Activated CD8-positive, alpha-beta memory T cell treated with anti-CD3 and anti-CD28 coated beads for 36 hours (primary cell): ENCODE data around the gene MADCAM1. TPM values are rescaled to one million over a fixed set of nuclear protein-coding genes. Genes with fewer than 3 reads are reported as not detected.

ENCODE experiments used
- CTCF ChIA-PET: fragments of 350-600 bp; sonication (Branson Sonifier 250); formaldehyde crosslinking; loops from one replicate; lab custom pipeline; 2021; ENCODE audit warnings: antibody characterized with exemption; lab: Charles Lee
- POLR2A ChIA-PET: fragments of 350-600 bp; sonication (Branson Sonifier 250); formaldehyde crosslinking; loops from one replicate; lab custom pipeline; 2021; ENCODE audit warnings: antibody characterized with exemption; lab: Charles Lee
- total RNA-seq, 2 experiments: library from RNA; stranded (reverse); gene quantifications; one replicate each; pipeline ENCODE4 v1.2.3, GENCODE V29; 2021

MADCAM1 gene
- total RNA-seq, 2 experiments from 2014 or later = 0.17 to 0.23 TPM

DNA sequence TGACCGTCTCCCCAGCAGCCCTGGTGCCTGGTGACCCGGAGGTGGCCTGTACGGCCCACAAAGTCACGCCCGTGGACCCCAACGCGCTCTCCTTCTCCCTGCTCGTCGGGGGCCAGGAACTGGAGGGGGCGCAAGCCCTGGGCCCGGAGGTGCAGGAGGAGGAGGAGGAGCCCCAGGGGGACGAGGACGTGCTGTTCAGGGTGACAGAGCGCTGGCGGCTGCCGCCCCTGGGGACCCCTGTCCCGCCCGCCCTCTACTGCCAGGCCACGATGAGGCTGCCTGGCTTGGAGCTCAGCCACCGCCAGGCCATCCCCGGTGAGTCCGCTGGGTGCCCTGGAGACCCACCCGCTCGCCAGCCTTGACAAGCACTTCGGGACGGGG is 2.2 kb downstream of the MADCAM1 start:
- POLR2A ChIA-PET = no interaction called here

DNA sequence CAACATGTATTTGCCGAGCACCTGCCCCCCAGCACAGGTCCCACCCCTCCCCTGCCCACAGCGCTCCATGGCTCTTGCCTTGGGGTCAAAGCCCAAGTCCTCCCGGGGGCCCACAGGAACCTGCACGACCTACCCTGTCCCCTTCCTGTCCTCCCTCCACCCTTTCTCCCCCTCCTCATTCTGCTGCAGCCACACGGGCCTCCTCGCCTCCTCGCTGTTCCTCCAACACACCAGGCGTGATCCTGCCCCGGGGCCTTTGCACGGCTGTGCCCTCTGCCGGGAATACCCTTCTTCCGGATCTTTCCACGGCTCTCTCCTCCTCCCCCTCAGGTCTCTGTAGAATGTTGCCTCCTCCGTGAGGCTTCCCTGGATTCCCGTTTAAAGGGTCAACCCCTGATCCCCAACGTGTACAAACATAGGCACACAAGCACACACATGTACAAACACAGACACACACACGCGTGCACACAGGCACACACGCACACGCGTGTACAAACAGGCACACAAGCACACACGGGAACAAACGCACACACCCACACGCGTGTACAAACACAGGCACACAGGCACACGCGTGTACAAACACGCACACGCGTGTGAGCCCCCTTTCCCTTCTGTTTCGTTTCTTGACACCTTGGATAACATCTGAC is 2.8 kb downstream of the MADCAM1 start:
- ChIA-PET POLR2A (no interaction called here), CTCF (interaction anchor here (1.6 kb wide), 1 partner anchor 7 kb away, joined by 5 read pairs; no protein-coding TSS in a partner anchor)

More for the DNA sequence above, 2.2 kb downstream of the MADCAM1 start:
- CTCF ChIA-PET = interaction anchor here (0.9 to 1.6 kb wide), 2 partner anchors 8 to 34 kb away, joined by 3 to 5 read pairs; no protein-coding TSS in a partner anchor

DNA sequence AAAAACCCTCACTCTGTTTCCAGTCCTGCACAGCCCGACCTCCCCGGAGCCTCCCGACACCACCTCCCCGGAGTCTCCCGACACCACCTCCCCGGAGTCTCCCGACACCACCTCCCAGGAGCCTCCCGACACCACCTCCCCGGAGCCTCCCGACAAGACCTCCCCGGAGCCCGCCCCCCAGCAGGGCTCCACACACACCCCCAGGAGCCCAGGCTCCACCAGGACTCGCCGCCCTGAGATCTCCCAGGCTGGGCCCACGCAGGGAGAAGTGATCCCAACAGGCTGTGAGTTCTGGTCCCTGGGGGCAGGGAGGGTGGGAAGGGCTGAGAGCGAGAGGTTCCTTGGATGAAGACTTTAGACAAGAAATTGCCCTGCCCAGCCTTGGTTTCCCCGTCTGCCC is 5.4 kb downstream of the MADCAM1 start:
- ChIA-PET POLR2A (no interaction called here), CTCF (no interaction called here)

DNA sequence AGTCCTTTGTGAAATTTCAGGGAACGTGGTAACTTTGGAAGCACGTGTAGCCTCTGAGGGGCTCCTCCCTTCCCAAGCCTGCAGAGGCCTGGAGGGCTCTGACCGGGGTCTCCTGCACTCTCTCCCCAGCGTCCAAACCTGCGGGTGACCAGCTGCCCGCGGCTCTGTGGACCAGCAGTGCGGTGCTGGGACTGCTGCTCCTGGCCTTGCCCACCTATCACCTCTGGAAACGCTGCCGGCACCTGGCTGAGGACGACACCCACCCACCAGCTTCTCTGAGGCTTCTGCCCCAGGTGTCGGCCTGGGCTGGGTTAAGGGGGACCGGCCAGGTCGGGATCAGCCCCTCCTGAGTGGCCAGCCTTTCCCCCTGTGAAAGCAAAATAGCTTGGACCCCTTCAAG is 8.3 kb downstream of the MADCAM1 start:
- ChIA-PET POLR2A (no interaction called here), CTCF (interaction anchor here (0.7 kb wide), 1 partner anchor 9 kb away, joined by 3 read pairs; the partner anchor contains the start of gene MADCAM1)

DNA sequence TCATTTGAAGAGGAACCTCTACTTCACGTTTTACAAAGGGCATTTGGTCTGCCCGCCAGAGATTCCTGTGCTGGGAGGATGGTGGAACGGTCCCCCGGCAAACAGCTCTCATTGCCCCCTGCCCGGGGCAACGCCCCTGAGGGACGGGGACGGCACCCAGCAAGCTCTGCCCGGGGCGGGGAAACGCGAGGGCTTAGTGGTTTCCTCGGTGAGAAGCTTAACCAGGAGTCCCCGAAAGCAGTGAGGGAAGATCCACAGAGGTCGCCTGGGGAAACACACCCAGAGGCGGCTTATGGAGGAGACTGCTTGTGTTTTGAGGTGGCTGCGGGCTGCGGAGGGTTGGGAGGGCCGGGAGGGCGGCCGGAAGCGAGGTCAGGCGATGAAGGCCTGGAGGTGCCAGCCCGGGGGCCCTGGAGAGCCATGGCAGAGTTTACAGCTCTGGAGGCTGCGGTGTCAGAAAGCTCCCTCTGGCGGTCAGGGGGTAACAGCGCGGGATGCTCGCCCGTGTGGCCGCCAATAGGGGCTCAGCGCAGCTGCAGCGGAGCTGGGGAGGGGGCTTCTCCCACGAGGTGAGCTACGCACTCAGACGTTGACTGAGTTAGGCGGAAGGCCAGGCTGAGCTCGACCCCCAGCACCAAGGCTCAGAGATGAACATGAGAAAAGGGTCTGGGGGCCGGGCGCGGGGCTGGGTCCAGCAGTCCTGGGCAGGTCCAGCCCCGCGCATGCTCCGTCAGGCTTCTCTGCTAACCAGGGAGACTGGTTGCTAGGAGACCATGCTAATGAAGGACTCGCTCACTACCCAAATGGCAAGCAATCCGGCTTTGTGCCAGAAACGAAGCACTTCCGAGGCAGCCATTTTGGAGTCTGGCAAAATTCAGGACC is 10.4 kb downstream of the MADCAM1 start:
- POLR2A ChIA-PET = interaction anchor here (0.6 to 1.6 kb wide), 4 partner anchors 18 to 160 kb away, joined by 4 to 11 read pairs (median 4); partner anchors contain the start of genes BSG and CDC34
- CTCF ChIA-PET = interaction anchor here (0.6 to 2.0 kb wide), 9 partner anchors 8 to 260 kb away, joined by 3 to 11 read pairs (median 4); no protein-coding TSS in a partner anchor

DNA sequence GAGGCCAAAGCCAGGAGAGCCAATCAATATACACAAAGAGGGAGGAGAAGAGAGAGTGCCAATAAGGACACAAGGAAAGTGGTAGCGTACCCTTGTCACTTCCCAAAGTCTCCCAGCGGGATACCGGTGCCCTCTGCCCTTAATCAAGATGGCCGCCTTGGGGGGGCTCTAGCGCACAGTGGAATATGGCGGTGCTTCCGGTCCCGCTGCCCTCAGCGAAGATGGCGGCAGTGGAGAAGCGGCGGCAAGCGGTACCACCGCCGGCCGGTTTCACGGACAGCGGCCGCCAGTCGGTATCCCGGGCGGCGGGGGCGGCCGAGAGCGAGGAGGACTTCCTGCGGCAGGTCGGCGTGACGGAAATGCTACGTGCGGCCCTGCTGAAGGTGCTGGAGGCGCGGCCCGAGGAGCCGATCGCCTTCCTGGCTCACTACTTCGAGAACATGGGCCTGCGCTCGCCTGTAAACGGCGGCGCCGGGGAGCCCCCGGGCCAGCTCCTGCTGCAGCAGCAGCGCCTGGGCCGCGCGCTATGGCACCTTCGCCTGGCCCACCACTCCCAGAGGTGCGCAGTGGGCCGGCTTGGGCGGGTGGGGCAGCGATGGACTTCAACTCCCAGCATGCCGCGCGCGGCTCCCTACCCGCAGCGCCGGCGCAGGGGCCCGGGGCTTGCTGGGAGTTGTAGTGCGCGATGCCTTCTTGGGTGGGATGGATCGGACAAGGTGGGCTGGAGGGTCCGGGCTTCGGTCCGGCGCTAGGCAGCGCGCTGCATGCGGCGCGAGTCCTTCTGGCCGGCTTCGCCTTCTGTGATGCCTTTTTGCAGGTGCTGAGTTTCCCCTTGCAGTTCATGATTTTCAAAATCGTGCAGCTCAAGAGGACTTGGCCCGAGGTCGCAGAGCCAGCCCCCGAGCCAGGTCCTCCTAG is 11.3 kb downstream of the MADCAM1 start, which contains the start of gene TPGS1:
TSS of gene TPGS1 (plus strand) at position 212 of the 918 bp plus-strand sequence. CDS start at position 222, 10 bp downstream.
- ChIA-PET POLR2A (interaction anchor here (1.3 to 1.6 kb wide), 2 partner anchors 18 to 24 kb away, joined by 4 to 11 read pairs; partner anchors contain the start of gene CDC34), CTCF (interaction anchor here (1.0 to 2.0 kb wide), 6 partner anchors 9 to 211 kb away, joined by 3 to 11 read pairs (median 4); no protein-coding TSS in a partner anchor)

DNA sequence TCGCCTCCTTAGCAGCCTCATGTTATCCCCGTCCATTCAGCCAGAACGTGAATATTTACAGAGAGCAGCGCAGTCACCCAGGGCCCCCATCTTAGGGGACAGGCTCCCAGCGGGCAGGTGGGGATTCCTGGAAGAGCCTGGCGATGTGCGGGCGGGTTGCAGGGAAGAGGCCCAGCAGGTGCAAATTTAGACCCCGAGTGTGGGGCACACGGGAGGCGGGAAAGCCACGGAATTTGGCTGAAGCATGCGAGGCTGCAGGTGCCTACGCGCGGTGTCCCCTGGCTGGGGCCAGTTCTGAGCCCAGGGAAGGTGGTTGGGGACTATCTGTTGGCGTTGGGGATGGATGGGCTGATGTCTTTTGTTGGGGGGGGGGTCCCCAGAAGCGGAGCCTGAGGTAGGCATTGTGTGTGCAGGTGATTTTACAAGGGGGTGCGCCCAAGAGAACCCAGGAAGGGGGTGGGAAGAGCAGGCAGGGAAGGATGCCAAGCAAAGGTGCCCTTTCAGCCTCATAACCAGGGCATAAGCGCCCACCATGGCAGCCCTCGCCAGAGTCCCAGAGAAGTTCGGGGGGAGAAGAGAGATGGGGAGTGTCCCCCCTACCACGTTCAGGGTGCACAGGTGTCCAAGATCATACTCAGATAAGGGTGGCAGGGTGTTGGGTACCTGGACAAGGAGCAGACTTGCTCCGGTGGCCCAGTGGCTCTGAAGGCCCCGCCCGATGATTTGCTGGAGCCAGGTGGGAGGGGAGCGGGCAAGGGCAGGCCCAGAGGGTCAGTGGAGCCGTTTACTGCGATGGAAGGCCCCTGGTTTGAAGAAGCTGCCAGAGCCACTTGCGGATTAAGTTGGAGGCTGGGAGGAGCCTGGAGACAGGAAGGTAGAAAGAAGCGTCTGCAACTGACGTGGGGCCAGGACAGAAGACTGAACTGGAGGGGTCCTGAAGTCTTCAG is 12.2 kb downstream of the MADCAM1 start:
- ChIA-PET CTCF (interaction anchor here (1.1 kb wide), 1 partner anchor 22 kb away, joined by 4 read pairs; no protein-coding TSS in a partner anchor), POLR2A (no interaction called here)

DNA sequence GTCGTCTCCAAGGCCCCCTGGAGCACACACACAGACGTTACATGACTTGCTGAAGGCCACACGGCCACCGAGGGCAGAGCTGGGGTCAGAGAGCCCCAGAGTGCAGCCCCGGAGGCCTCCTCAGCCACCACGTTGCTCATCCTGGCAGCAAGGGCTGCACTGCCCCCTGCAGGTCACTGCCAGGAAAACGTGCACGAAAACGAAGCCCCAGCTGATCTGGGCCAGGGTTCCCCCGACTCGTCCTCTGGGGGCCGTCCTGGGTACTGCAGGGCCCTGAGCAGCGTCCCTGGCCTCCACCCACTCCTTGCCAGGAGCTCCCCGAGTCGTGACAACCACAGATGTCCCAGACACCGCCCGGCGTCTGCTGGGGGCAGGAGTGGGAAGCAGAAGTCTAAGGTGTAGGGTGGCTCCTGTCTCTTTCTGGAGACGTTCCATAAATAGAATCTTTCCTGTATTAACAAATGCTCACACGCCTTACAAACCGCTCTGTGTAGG is 14.4 kb downstream of the MADCAM1 start:
- POLR2A ChIA-PET = interaction anchor here (0.8 to 1.9 kb wide), 3 partner anchors 9 to 100 kb away, joined by 4 to 13 read pairs (median 5); partner anchors contain the start of gene CDC34
- CTCF ChIA-PET = interaction anchor here (0.7 to 2.3 kb wide), 22 partner anchors 8 to 264 kb away, joined by 3 to 25 read pairs (median 6); partner anchors contain the start of genes BSG, CDC34 and GZMM

DNA sequence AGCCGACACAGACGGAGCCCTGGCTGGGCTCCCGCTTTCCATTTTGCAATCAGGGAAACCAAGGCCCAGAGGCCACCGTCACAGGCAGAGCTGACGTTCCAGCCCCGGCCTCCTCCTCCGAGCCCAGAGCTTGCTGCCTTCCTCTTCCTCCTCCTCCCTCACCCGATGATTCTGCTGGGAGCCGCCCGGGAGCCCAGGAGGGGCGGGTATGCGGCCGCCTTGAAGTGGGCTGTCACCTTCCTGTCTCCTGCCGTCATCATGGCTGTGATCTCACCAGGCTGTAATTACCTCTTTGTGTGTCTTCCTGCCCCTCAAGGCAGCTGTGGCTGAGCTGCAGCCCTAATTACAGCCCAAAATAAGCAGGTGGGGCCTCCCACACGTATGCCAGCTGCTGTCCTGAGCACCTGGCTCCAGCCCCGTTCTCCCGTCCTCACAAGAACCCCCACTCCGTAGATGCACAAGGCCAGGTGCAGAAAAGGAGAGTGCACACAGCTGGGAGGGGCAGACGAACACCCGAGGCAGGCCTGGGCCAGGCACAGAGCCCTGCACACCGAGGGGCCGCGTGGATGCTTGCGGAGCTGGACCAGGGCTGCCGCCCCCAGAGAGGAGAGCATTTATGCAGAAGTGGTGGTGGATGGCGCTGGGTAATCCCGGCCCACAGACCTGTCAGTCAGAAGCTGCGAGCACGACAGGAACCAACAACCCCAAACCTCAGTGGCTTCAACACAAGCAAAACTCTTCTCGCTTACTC is 15.0 kb downstream of the MADCAM1 start:
- ChIA-PET CTCF (interaction anchor here (0.7 to 2.3 kb wide), 22 partner anchors 7 to 264 kb away, joined by 3 to 25 read pairs (median 6); partner anchors contain the start of genes BSG, CDC34 and GZMM), POLR2A (interaction anchor here (1.3 to 1.9 kb wide), 2 partner anchors 21 to 99 kb away, joined by 5 to 13 read pairs; partner anchors contain the start of gene CDC34)

DNA sequence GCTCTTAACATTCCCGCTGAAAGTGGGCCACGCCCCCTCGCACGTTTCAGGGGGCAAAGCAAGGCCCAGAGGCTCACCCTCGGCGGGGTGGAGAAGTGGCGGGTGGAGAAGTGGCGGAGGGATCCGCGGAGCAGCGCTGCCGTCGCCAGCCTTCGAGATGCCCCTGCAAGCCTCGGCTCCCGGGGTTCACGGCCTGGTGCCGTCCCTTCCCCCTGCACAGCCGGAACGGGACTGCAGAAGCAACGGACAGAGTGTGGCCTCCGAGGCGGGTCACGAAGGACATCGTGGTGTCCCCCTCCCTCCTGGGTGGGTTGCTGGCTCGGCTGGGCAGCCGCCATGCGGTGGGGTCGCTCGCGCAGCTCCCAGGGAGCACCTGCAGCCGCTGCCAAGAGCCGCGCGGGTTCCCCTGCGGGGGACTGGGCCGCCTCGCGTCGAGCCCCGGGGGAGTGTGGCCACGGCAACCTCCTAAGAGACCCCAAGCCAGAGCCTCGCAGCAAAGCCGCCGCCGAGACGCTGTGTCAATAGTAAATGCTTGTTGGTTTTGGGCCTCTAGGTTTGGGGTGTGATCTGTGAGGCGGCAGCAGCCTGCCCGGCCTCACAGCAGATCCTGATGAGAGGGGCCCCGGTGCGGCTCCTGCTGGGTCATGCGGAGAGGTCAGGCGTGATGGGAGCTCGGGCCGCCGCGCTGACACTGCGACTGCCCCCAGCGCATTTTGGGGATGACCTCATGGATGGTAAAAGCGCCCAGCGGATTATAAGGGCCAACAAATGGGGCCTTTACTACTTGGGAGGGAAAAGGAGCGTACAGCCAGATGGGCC is 16.5 kb downstream of the MADCAM1 start:
- POLR2A ChIA-PET = interaction anchor here (0.6 kb wide), 1 partner anchor 18 kb away, joined by 7 read pairs; no protein-coding TSS in a partner anchor
- CTCF ChIA-PET = no interaction called here

DNA sequence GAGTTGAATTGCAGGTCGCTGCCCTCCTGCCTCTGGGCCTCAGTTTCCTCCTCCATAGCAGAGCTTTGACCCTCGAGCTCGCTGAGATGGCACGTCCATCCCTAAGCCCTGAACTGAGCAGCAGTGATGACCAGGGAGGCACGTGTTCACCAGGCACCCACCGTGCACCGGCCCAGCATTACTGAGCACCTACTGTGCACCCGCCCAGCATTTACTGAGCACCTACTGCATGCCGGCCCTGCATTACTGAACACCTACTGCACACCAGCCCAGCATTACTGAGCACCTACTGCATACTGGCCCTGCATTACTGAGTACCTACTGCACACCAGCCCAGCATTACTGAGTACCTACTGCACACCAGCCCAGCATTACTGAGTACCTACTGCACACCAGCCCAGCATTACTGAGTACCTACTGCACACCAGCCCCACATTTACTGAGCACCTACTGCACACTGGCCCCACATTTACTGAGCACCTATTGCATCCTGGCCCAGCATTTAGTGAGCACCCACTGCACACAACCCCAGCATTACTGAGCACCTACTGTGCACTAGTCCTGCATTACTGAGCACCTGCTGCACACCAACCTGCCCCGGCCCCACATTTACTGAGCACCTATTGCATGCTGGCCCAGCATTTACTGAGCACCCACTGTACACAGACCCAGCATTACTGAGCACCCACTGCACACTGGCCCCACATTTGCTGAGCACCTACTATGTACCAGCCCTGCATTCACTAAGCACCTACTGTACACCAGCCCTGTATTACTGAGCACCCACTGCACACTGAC is 17.3 kb downstream of the MADCAM1 start:
- ChIA-PET POLR2A (interaction anchor here (0.6 kb wide), 1 partner anchor 17 kb away, joined by 7 read pairs; no protein-coding TSS in a partner anchor), CTCF (no interaction called here)

DNA sequence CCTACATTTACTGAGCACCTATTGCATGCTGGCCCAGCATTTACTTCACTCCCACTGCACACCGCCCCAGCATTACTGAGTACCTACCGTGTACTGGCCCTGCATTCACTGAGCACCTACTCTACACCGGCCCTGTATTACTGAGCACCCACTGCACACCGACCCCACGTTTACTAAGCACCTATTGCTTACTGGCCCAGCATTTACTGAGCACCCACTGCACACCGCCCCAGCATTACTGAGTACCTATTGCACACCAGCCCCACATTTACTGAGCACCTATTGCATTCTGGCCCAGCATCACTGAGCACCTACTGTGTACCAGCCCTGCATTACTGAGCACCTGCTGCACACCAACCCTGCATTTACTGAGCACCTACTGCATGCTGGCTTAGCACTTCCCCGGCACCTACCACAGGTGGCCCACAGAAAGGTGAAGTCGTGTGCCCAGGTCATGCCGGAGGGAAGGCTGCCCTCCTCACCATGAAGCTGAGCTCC is 17.9 kb downstream of the MADCAM1 start:
- POLR2A ChIA-PET = no interaction called here
- CTCF ChIA-PET = no interaction called here

DNA sequence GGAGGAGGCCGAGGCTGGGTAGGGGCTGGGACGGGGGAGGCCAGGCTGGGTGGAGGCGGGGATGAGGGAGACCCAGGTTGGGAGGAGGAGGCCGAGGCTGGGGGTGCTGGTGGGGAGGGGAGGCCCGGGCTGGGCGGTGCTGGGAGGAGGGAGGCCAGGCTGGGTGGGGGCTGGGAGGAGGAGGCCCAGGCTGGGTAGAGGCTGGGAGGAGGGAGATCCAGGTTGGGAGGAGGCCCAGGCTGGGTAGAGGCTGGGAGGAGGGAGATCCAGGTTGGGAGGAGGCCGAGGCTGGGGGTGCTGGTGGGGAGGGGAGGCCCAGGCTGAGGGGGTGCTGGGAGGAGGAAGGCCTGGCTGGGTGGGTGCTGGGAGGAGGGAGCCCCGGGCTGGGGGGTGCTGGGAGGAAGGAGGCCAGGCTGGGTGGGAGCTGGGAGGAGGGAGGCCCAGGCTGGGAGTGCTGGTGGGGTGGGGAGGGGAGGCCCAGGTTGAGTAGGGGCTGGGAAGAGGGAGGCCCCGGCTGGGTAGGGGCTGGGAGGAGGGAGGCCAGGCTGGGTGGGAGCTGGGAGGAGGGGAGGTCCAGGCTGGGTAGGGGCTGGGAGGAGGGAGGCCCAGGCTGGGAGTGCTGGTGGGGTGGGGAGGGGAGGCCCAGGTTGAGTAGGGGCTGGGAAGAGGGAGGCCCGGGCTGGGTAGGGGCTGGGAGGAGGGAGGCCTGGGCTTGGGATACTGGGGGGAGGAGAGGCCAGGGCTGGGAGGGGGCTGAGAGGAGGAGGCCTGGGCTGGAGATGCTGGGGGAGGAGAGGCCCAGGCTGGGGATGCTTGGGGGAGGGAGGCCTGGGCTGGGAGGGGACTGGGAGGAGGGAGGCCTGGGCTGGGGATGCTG is 21.7 kb downstream of the MADCAM1 start:
- ChIA-PET CTCF (interaction anchor here (1.2 kb wide), 1 partner anchor 8 kb away, joined by 8 read pairs; no protein-coding TSS in a partner anchor), POLR2A (no interaction called here)
